Glomerular visceral epithelial cell (primary cell): Measurements from ENCODE around the gene NAT16.
A peak's percentile ranks its signal among the peaks of the same experiment; 100 is the strongest.
"Not testable (repeated sequence)": the region's sequence is repeated elsewhere in the genome, so short reads cannot be mapped to it uniquely, and the experiment has no call there.

Experiments used
- DNase-seq: peaks from one replicate; pipeline ENCODE4 v3.0.0-alpha.2; 2016; ENCODE audit errors: extremely low spot score

Gene NAT16

DNA sequence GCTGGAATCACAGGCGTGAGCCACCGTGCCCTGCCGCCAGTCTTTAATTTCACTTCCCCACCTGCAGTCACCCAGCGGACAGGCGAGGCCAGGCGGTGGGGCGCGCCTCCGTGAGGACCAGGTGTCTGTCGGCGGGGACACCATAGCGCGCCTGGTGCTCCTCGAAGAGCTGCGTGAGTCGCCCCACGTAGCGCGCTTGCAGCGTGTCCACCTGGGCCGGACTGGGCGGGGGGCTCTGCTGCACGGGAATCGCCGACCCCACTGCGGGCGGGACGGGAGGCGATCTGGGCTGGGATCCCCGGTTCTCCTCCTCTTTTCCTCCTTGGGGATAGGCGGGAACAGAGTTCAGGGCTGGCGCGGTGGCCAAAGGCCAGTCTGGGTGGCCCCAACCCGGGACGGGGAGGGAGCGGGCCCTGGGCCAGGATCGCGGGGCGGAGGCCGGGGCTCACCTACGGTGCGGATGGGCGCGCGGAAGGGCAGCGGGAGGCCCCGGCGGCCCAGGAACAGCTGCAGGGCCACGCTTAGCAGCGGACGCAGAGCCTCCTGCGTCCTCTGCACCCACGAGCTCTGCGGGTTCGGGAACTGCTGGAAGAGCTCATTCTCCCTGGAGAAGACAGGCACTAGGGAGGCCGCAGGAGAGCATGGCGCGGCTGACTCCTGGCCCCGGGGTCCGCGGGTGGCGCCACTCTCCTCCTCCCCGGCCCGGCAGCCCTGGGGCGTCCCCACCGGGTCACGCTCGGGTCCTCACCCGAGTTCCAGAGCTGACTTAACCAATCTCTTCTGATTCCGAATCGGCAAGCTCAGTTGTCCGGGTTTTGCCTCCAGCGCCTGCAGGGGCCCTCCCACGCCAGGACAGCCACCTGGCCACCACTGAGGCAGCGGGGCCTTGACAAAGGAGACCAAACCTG is 21.9 kb upstream of the NAT16 start:
- DNase-seq, result no peak

- DNase-seq, result no peak
Measured at GRCh38 chr7:101200862-101201599, 20.9 kb upstream of the NAT16 start, which contains the start of gene MOGAT3. MOGAT3 (minus strand) TSS chr7:101201036; CDS start chr7:101200854, 182 bp downstream.

DNA sequence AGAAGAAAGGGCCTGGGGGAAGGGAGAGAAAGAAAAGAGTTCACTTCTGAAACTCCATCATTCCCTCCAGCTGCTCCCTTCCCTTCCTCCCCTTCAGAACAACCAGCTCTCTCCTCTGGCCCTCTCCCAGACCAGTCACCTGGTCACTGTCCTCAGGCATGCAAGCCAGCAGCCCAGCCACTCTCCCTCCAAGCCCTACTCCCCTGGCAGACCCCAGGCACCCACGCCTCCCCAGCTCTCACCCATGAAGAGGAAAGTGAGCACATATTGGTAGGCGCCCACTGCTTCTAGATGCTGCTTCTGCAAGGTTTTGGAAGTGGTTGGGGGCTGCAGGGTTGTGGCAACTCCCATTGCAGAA is 20.4 kb upstream of the NAT16 start:
- no peak for DNase-seq

GRCh38 chr7:101199522-101199921 is 19.4 kb upstream of the NAT16 start:
- not testable (repeated sequence) for DNase-seq

GRCh38 chr7:101198476-101198875 is 18.4 kb upstream of the NAT16 start:
- DNase-seq, result no peak

DNA sequence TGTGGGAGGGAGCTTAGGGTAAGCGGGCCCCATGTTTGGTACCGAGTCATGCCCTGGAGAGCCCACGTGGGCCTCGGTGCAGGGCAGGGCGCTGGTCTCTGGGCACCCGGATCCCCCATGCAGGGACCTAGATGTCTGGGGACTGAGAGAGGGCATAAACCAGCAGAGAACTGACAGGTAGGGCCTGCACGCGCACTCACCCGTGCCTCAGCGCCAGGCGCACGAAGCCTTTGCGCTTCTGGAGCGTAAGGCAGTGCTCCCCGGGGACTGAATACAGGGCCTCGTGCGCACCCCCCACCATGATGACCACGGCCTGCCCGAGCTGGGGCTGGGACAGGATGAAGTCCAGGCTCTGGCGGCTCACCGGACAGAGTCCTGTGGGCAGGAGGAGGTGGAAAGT is 17.9 kb upstream of the NAT16 start:
- DNase-seq, result no peak

GRCh38 chr7:101195884-101196283 is 15.8 kb upstream of the NAT16 start:
- no peak for DNase-seq

DNA sequence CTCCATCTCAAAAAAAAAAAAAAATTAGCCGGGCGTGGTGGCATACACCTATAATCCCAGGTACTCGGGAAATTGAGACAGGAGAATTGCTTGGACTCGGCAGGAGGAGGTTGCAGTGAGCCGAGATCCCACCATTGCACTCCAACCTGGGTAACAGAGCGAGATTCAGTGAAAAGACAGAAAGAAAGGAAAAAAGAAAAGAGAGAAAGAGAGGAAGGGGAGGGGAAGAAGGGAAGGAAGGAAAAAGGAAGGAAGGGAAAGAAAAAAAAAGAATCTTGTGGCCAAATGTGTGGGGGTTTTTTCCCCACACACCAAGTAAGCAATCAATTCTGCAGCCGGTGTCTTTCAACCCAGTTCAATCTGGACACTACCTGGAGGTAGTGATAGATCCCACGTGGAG is 9.0 kb upstream of the NAT16 start:
- DNase-seq, result no peak

DNA sequence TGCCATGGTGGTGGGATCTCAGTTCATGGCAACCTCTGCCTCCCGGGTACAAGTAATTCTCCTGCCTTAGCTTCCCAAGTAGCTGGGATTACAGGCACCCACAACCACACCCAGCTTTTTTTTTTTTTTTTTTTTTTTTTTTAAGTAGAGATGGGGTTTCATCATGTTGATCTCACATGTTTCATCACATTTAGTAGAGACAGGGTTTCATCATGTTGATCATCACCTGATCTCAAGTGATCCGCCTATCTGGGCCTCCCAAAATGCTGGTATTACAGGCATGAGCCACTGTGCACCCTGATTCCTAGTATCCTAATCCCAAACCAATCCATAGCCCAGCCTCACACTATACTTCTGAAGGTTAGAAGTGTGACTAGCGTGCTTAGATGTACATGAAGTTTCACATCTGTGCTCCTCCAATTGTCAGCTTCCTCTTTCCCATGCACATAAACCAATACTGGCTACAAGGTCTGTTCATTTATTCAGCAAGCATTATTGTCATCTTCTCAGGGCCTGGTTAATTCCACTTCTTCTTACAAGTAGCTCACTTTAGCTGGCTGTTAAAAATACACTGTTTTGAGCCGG is 6.8 kb upstream of the NAT16 start:
- no peak for DNase-seq

GRCh38 chr7:101186194-101186593 is 6.1 kb upstream of the NAT16 start:
- no peak for DNase-seq

- DNase-seq, result peak; percentile 54
Measured at GRCh38 chr7:101185258-101185839, 5.3 kb upstream of the NAT16 start.

DNA sequence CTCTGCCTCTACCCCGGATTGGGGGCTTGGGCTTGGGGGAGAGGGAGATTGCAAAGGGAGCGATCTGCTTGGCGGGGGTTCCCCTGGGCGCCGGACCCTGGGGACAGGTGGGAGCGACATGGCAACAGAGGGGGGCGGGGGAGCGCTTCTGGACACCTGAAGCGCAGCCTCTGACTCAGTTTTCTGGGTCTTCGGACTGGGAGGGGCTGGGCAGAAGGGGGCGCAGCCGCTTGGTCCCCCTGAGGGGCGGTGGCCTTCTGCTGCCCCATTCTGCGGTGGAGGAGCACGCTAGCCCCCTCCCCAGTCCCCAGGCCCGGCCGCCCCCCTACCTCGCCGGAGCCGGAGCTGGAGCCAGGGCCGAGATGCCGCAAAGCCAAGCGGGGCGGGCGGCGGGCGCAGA is 380 bp downstream of the NAT16 start:
- DNase-seq, result no peak

GRCh38 chr7:101179117-101179516 is 976 bp downstream of the NAT16 start:
- no peak for DNase-seq

DNA sequence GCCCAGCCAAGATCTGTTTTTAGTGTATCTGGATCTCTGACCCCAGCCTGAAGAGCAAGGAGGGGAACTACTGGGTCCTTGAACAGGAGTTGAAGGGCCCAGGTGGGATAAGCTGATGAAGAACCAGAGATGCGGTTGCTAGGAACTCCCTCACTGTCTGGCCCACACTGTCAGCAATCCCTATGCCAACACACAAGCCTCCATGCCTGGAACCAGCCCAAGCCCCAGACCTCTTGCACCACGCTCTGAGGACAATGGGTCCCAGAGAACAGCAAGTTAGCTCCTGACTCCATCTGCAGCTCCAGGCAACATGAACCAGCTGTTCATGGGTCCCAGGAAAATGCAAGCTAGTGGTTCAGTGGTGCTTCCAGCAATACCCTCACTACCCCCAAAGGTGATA is 2.4 kb downstream of the NAT16 start:
- DNase-seq, result no peak

GRCh38 chr7:101175664-101176063 is 4.4 kb downstream of the NAT16 start:
- DNase-seq, result no peak

- no peak for DNase-seq
Measured at GRCh38 chr7:101174322-101174854, 5.7 kb downstream of the NAT16 start.

- peak; percentile 56 for DNase-seq
Measured at GRCh38 chr7:101173752-101174244, 6.3 kb downstream of the NAT16 start.

- peak; percentile 81 for DNase-seq
Measured at GRCh38 chr7:101172854-101173751, 7.0 kb downstream of the NAT16 start.

- DNase-seq, result peak; percentile 44
Measured at GRCh38 chr7:101172005-101172853, 7.9 kb downstream of the NAT16 start.

- no peak for DNase-seq
Measured at GRCh38 chr7:101171442-101171837, 8.7 kb downstream of the NAT16 start.
